HepG2 (cell line): Measurements from ENCODE around the gene TYRP1. TPM values are rescaled to one million over a fixed set of nuclear protein-coding genes. Genes with fewer than 3 reads are reported as not detected.

Experiments
- ATAC-seq: fragments of 200-7000 bp; cut with Tn5 transposase; 3 replicates; pipeline ENCODE4 v1.9.1; 2020; ENCODE audit warnings: mild to moderate bottlenecking, moderate library complexity
- BruUV-seq: library from RNA; stranded (reverse); fragments of 400-500 nt; replicated peaks from 2 replicates; lab custom pipeline; 2021; lab: Mats Ljungman, UMichigan
- CTCF ChIA-PET: fragments of 300-600 bp; formaldehyde crosslinking; extraction: SDS; loops from one replicate; lab custom pipeline; 2021; ENCODE audit warnings: low total read pairs, inconsistent platforms, low intra/inter-chr PET ratio; lab: Yijun Ruan, JAX
- POLR2A ChIA-PET: fragments of 350-600 bp; sonication (Branson Sonifier 250); formaldehyde crosslinking; loops from one replicate; lab custom pipeline; 2020; ENCODE audit warnings: antibody characterized with exemption, inconsistent platforms; lab: Yijun Ruan, JAX
- DNase-seq: peaks from one replicate; pipeline ENCODE4 v3.0.0-alpha.2; 2015; ENCODE audit warnings: low spot score
- FAIRE-seq: peaks from 3 replicates; lab custom pipeline; 2011; peaks lifted over from hg19 to GRCh38; lab: Jason Lieb, UNC
- H2AFZ ChIP-seq: one replicate; pipeline ENCODE4 v1.6.1; 2011; ENCODE audit warnings: low read length, inconsistent platforms
- H3K27ac ChIP-seq: fragments of 300-600 bp; 3 replicates; pipeline ENCODE4 v1.8.0; 2011; ENCODE audit warnings: mixed run types, mild to moderate bottlenecking, mixed read lengths, low read length, inconsistent platforms; ENCODE audit not compliant: insufficient read depth; ENCODE audit errors: extremely low read length
- H3K27me3 ChIP-seq, 2 experiments: fragments of 200-600 bp in 1 of 2; 2 replicates in 1 of 2; 3 replicates in 1 of 2; pipeline versions ENCODE4 v1.6.0 to v1.8.0; 2011; ENCODE audit warnings: low read length in 2 of 2, mild to moderate bottlenecking in 2 of 2, moderate library complexity in 2 of 2, inconsistent platforms in 1 of 2; ENCODE audit not compliant: insufficient read depth in 2 of 2, control insufficient read depth in 1 of 2
- H3K36me3 ChIP-seq, 2 experiments: fragments of 200-600 bp in 1 of 2; replicated peaks in 1 of 2; 2 replicates in 1 of 2; 3 replicates in 1 of 2; pipeline versions ENCODE4 v1.5.1 to v1.8.0; 2011; ENCODE audit warnings: low read length in 2 of 2, inconsistent platforms in 1 of 2; ENCODE audit not compliant: insufficient read depth in 2 of 2, control insufficient read depth in 1 of 2
- H3K4me1 ChIP-seq: 2 replicates; pipeline ENCODE4 v1.5.1; 2012; ENCODE audit warnings: low read length, inconsistent platforms; ENCODE audit not compliant: insufficient read depth
- H3K4me2 ChIP-seq: 2 replicates; pipeline ENCODE4 v1.6.0; 2011; ENCODE audit warnings: low read depth, low read length, inconsistent platforms
- H3K4me3 ChIP-seq, 3 experiments: fragments of 200-600 bp in 1 of 3; sonication (generic), shearing (Covaris generic) in 1 of 3; replicated peaks in 1 of 3; 2 replicates each; pipeline ENCODE4 v1.5.1; 2011 to 2016; ENCODE audit warnings: low read length in 3 of 3, inconsistent platforms in 2 of 3, low read depth in 2 of 3, mild to moderate bottlenecking in 2 of 3, control low read depth in 1 of 3, mixed read lengths in 1 of 3; ENCODE audit not compliant: insufficient read depth in 1 of 3
- H3K79me2 ChIP-seq: one replicate; pipeline ENCODE4 v1.6.1; 2011; ENCODE audit warnings: low read length, inconsistent platforms; ENCODE audit not compliant: insufficient read depth
- H3K9ac ChIP-seq: 2 replicates; pipeline ENCODE4 v1.6.0; 2011; ENCODE audit warnings: mild to moderate bottlenecking, low read depth, low read length, inconsistent platforms; ENCODE audit not compliant: insufficient read depth
- H3K9me3 ChIP-seq: 2 replicates; pipeline ENCODE4 v1.5.1; 2012; ENCODE audit warnings: mild to moderate bottlenecking, low read length
- H4K20me1 ChIP-seq: 2 replicates; pipeline ENCODE4 v1.6.0; 2011; ENCODE audit warnings: inconsistent platforms, mild to moderate bottlenecking, low read length, moderate library complexity; ENCODE audit not compliant: insufficient read depth
- MAFF ChIP-seq: IDR thresholded peaks from 2 replicates; pipeline ENCODE4 v1.6.1; 2011; ENCODE audit warnings: low read depth, low read length, improper control_type of control experiment
- MAFK ChIP-seq, 2 experiments: IDR thresholded peaks in 1 of 2; conservative IDR thresholded peaks in 1 of 2; 2 replicates each; pipeline ENCODE4 v1.6.1; 2011; ENCODE audit warnings: improper control_type of control experiment in 2 of 2, low read length in 2 of 2
- SNAPC2 ChIP-seq: sonication (generic); formaldehyde crosslinking; IDR thresholded peaks from 2 replicates; pipeline ENCODE4 v1.8.1; 2022; ENCODE audit warnings: mild to moderate bottlenecking, missing genetic modification reagents
- SNRNP70 ChIP-seq: fragments of 200-400 bp; formaldehyde crosslinking; IDR thresholded peaks from 2 replicates; pipeline ENCODE4 v1.6.1; 2017; ENCODE audit warnings: mild to moderate bottlenecking, low read depth, low read length, moderate library complexity
- SOX5 ChIP-seq: IDR thresholded peaks from 2 replicates; pipeline ENCODE4 v1.6.1; 2016; ENCODE audit warnings: borderline replicate concordance
- ZKSCAN8 ChIP-seq: IDR thresholded peaks from 2 replicates; pipeline ENCODE4 v1.6.1; 2016; ENCODE audit warnings: borderline replicate concordance, missing genetic modification reagents, missing compliant biosample characterization
- ZNF382 ChIP-seq: sonication (generic); formaldehyde crosslinking; IDR thresholded peaks from 2 replicates; pipeline ENCODE4 v1.5.0; 2020; ENCODE audit warnings: missing genetic modification reagents, mild to moderate bottlenecking, borderline replicate concordance
- ZNF589 ChIP-seq: sonication (generic); formaldehyde crosslinking; conservative IDR thresholded peaks from 2 replicates; pipeline ENCODE4 v1.8.0; 2022; ENCODE audit warnings: mild to moderate bottlenecking, moderate library complexity, missing genetic modification reagents
- ZNF674 ChIP-seq: sonication (generic); formaldehyde crosslinking; IDR thresholded peaks from 2 replicates; pipeline ENCODE4 v1.5.0; 2020; ENCODE audit warnings: low read depth, mild to moderate bottlenecking, missing genetic modification reagents
- ZNF761 ChIP-seq: sonication (generic); formaldehyde crosslinking; conservative IDR thresholded peaks from 2 replicates; pipeline ENCODE4 v1.4.0; 2020; ENCODE audit warnings: mild to moderate bottlenecking, missing genetic modification reagents
- ZSCAN12 ChIP-seq: sonication (generic); formaldehyde crosslinking; IDR thresholded peaks from 2 replicates; pipeline ENCODE4 v1.9.0; 2021; ENCODE audit warnings: mild to moderate bottlenecking, missing genetic modification reagents
- ZSCAN20 ChIP-seq: sonication (generic); formaldehyde crosslinking; IDR thresholded peaks from 2 replicates; pipeline ENCODE4 v1.4.0; 2020; ENCODE audit warnings: missing genetic modification reagents, mild to moderate bottlenecking, borderline replicate concordance
- WGBS: methylation state at CpG from one replicate; pipeline ENCODE4 v1.1.6; 2017; ENCODE audit warnings: low lambda C conversion rate; 5-methylcytosine and 5-hydroxymethylcytosine counted together
- in situ Hi-C: cut with HindIII; loops from 2 replicates; pipeline ENCODE4 v1.10.0; 2017; ENCODE audit warnings: low pct_unique_long_range_greater_than_20kb; ENCODE audit not compliant: extremely low pct_ligation_motif_present
- intact Hi-C: fragments of 100-400 bp; cut with micrococcal nuclease; formaldehyde crosslinking; loops from one replicate; pipeline ENCODE4 v1.10.0; 2022; ENCODE audit not compliant: unreplicated experiment
- polyA plus RNA-seq, 8 experiments: library from polyadenylated mRNA; depleted of rRNA in 3 of 8; stranded (reverse) in 7 of 8; unstranded in 1 of 8; fragments of >200 nt; fragmentation: Illumina TruSeq in 4 of 8; extraction: Trizol in 4 of 8; gene quantifications; 2 replicates each; pipeline versions ENCODE4 v1.2.1 to v1.2.3, GENCODE V29; 2011 to 2016; ENCODE audit warnings: low read depth in 4 of 8, missing spikeins in 1 of 8, mixed read lengths in 1 of 8; ENCODE audit not compliant: insufficient read depth in 1 of 8
- total RNA-seq, 5 experiments: library from RNA; depleted of rRNA; stranded (reverse); fragments of >200 nt; fragmentation: Illumina TruSeq; extraction: Trizol; gene quantifications; 2 replicates each; pipeline ENCODE4 v1.2.3, GENCODE V29; 2016; ENCODE audit warnings: low read depth in 1 of 5
- TF ChIP-seq, protein P1 (sequence below): sonication (generic); formaldehyde crosslinking; IDR thresholded peaks from 2 replicates; pipeline ENCODE4 v1.5.0; 2020; ENCODE audit warnings: mild to moderate bottlenecking, missing genetic modification reagents, borderline replicate concordance
- TF ChIP-seq, protein P2 (sequence below): sonication (generic); formaldehyde crosslinking; IDR thresholded peaks from 2 replicates; pipeline ENCODE4 v1.4.0; 2020; ENCODE audit warnings: mild to moderate bottlenecking, missing genetic modification reagents

The TYRP1 gene
- total and polyA plus RNA-seq, 2 of the 13 experiments (the other 11 are each of a cell fraction or from before 2014, with no cell fraction given) = 0.04 TPM; not detected in 1

DNA sequence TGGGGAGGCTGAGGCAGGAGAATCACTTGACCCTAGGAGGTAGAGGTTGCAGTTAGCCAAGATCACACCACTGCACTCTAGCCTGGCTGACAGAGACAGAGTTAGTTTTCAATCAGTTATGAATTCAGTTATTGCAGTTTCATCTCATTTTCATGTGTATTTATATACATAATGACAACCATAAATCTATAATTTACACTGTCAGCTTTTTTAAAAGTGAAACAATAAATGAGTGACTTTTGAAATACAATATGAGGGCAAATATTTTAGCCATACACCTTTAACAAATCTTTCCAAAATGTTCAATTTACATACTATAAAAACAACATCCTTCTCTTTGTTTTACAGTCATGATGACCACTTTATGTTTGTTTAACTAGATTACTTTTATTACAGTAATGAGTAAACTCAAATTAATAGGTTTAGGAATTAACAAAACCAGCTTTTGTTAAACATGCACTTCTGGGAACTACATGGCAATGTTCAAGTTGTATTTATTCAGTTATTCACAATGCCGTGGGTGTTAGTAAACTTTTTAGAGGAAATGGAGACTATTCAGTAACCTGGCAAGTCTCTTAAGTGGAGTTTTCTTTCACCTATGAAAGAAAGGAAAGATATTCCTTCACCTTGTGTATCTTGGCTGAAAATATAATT, 12.7 kb downstream of the TYRP1 start:
- POLR2A ChIA-PET = no interaction called here
- Histone ChIP-seq H3K4me3 (no peak overlapping the region), H3K9me3 (no peaks in the 10 kb centered on the region), H2AFZ (no peak overlapping the region), H3K36me3 (no peaks in the 10 kb centered on the region), H3K4me1 (no peaks in the 10 kb centered on the region), H3K79me2 (no peaks in the 10 kb centered on the region), H3K27me3 (no peaks in the 10 kb centered on the region), H3K27ac (no peak overlapping the region), H3K9ac (no peak overlapping the region), H3K4me2 (no peak overlapping the region), H4K20me1 (no peaks in the 10 kb centered on the region)
- in situ Hi-C loops = no loop called here
- FAIRE-seq = no peak
- CTCF ChIA-PET = no interaction called here
- WGBS = 0% methylated on average over 1 of the region's 1 CpG
- no peak for DNase-seq
- intact Hi-C loops = no loop called here
- BruUV-seq = no TSS peak
- peak; percentile 53; the same call in 1 of the 2 replicates for TF ChIP-seq MAFF
- peak in 1 of 2 experiments; percentile 72; a peak in 2 of 4 replicates for TF ChIP-seq MAFK (conservative IDR thresholded peaks at IDR 0.05 in 1 of 2, IDR thresholded peaks at IDR 0.05 in 1 of 2; ENCODE audit: low read length in 2 of 2)
- TF ChIP-seq ZNF382 (CRISPR knock-in tag) = no peak
- no peak for ATAC-seq

DNA sequence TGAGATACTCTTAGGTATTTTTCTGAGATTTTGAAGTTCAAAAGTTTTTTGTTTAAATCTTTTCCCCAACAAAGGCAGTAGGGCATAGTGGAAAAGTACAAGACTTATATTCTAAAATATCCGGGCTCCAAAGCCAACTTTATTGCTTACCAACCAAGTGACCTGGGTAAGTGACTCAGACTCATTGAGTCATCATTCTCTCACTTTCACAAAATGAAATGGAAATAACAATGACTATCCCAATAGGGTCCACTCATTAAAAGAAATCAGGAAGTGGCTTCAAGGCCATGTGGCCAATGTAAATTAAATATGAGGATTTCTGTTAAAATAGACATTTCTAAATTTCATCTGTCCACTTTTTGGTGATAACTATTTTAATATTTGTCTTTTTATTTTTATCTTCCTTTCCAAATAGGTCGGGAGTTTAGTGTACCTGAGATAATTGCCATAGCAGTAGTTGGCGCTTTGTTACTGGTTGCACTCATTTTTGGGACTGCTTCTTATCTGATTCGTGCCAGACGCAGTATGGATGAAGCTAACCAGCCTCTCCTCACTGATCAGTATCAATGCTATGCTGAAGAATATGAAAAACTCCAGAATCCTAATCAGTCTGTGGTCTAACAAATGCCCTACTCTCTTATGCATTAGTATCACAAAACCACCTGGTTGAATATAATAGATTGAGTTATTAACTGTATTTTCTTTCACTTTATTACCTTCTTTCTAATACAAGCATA, 15.5 kb downstream of the TYRP1 start:
- H4K20me1 ChIP-seq = no peaks in the 10 kb centered on the region
- H3K4me3 ChIP-seq = no peak overlapping the region
- DNase-seq (peak; percentile 1), ATAC-seq (no peak), FAIRE-seq (no peak)
- intact Hi-C loops = no loop called here
- POLR2A ChIA-PET = no interaction called here
- H3K4me2 ChIP-seq = no peak overlapping the region
- no peak overlapping the region for H3K27ac ChIP-seq
- no peaks in the 10 kb centered on the region for H3K79me2 ChIP-seq
- no peaks in the 10 kb centered on the region for H3K27me3 ChIP-seq
- no peaks in the 10 kb centered on the region for H3K36me3 ChIP-seq
- CTCF ChIA-PET = no interaction called here
- no peak overlapping the region for H3K9ac ChIP-seq
- in situ Hi-C loops = no loop called here
- no peak overlapping the region for H2AFZ ChIP-seq
- 13% methylated on average over 5 of the region's 5 CpGs for WGBS
- H3K9me3 ChIP-seq = no peaks in the 10 kb centered on the region
- no peaks in the 10 kb centered on the region for H3K4me1 ChIP-seq
- BruUV-seq = no TSS peak
- TF ChIP-seq ZKSCAN8 (CRISPR knock-in tag) = no peak
- TF ChIP-seq SNRNP70 = no peak
- TF ChIP-seq ZNF589 = no peak
- TF ChIP-seq, protein P1, sequence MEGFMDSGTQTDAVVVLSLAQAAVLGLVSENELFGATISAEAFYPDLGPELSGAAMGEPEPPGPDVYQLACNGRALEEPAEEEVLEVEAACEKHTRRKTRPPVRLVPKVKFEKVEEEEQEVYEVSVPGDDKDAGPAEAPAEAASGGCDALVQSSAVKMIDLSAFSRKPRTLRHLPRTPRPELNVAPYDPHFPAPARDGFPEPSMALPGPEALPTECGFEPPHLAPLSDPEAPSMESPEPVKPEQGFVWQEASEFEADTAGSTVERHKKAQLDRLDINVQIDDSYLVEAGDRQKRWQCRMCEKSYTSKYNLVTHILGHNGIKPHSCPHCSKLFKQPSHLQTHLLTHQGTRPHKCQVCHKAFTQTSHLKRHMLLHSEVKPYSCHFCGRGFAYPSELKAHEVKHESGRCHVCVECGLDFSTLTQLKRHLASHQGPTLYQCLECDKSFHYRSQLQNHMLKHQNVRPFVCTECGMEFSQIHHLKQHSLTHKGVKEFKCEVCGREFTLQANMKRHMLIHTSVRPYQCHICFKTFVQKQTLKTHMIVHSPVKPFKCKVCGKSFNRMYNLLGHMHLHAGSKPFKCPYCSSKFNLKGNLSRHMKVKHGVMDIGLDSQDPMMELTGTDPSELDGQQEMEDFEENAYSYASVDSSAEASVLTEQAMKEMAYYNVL (CRISPR knock-in tag) = no peak
- no peak for TF ChIP-seq ZNF674
- TF ChIP-seq, protein P2, sequence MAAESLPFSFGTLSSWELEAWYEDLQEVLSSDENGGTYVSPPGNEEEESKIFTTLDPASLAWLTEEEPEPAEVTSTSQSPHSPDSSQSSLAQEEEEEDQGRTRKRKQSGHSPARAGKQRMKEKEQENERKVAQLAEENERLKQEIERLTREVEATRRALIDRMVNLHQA (CRISPR knock-in tag) = no peak
- TF ChIP-seq SOX5 (CRISPR knock-in tag) = no peak
- no peak for TF ChIP-seq ZNF761 (CRISPR knock-in tag)
- no peak for TF ChIP-seq ZSCAN20 (CRISPR knock-in tag)
- no peak for TF ChIP-seq SNAPC2 (CRISPR knock-in tag)
- no peak for TF ChIP-seq ZSCAN12 (CRISPR knock-in tag)
